Neural progenitor cell (in vitro differentiated cells): ENCODE measurements around the gene GNAI2.

Experiments used
- CTCF ChIP-seq: fragments of 200-600 bp; sonication (generic); IDR thresholded peaks from 2 replicates; pipeline ENCODE4 v1.5.1; 2017; ENCODE audit warnings: antibody characterized with exemption, mild to moderate bottlenecking
- EZH2 ChIP-seq: fragments of 200-600 bp; sonication (generic); IDR thresholded peaks from 2 replicates; pipeline ENCODE4 v1.6.1; 2017; ENCODE audit warnings: antibody characterized with exemption, mild to moderate bottlenecking, moderate library complexity
- EZH2phosphoT487 ChIP-seq: fragments of 200-600 bp; sonication (generic); IDR thresholded peaks from 2 replicates; pipeline ENCODE4 v1.6.1; 2017; ENCODE audit warnings: antibody characterized with exemption

GRCh38 chr3:50232303-50232702 lies 3.7 kb upstream of the GNAI2 start:
- TF ChIP-seq CTCF, result no peak
- TF ChIP-seq EZH2phosphoT487, result no peak
- no peak for TF ChIP-seq EZH2
